Measurements from ENCODE around the gene GRB2. TPM values are rescaled to one million over a fixed set of nuclear protein-coding genes. Genes with fewer than 3 reads are reported as not detected.
A peak's percentile ranks its signal among the peaks of the same experiment; 100 is the strongest.
"Not testable (repeated sequence)": the region's sequence is repeated elsewhere in the genome, so short reads cannot be mapped to it uniquely, and the experiment has no call there.

GRB2 gene
- total RNA-seq, 4 donors from 2014 or later, result 51.5 to 127 (median 78.1) TPM

GRCh38 chr17:75445296-75445695 is 39.8 kb upstream of the GRB2 start:
- no peaks in the 10 kb centered on the region for H3K9me3 ChIP-seq
- no peaks in the 10 kb centered on the region for H3K4me1 ChIP-seq
- H3K4me3 ChIP-seq, result no peak overlapping the region
- intact Hi-C loops (cut with DNase I; ENCODE audit: low total_unique reads), result no loop called here
- no peaks in the 10 kb centered on the region for H3K36me3 ChIP-seq
- DNase-seq, result no peak
- TF ChIP-seq CTCF (IDR thresholded peaks at IDR 0.05) (no peak), POLR2A (IDR thresholded peaks at IDR 0.05) (no peak)
- no peaks in the 10 kb centered on the region for H3K27me3 ChIP-seq
- peak overlapping the region; percentile 85 to 87 for H3K27ac ChIP-seq

GRCh38 chr17:75442168-75443103 is 37.0 kb upstream of the GRB2 start:
- Histone ChIP-seq H3K27me3 (no peaks in the 10 kb centered on the region), H3K9me3 (no peaks in the 10 kb centered on the region), H3K36me3 (no peaks in the 10 kb centered on the region), H3K4me1 (no peaks in the 10 kb centered on the region), H3K4me3 (no peak overlapping the region), H3K27ac (peak overlapping the region; percentile 41 to 87)
- intact Hi-C loops (cut with DNase I; ENCODE audit: low total_unique reads), result no loop called here
- DNase-seq, result no peak
- TF ChIP-seq POLR2A (IDR thresholded peaks at IDR 0.05) (no peak), CTCF (IDR thresholded peaks at IDR 0.05) (no peak)

GRCh38 chr17:75440738-75441448 is 35.4 kb upstream of the GRB2 start:
- no peak for DNase-seq
- Histone ChIP-seq H3K27me3 (no peaks in the 10 kb centered on the region), H3K4me1 (no peaks in the 10 kb centered on the region)

GRCh38 chr17:75439287-75439686 is 33.8 kb upstream of the GRB2 start:
- no peaks in the 10 kb centered on the region for H3K9me3 ChIP-seq
- no peak overlapping the region for H3K27ac ChIP-seq
- H3K27me3 ChIP-seq, result no peaks in the 10 kb centered on the region
- DNase-seq, result no peak
- H3K4me1 ChIP-seq, result no peaks in the 10 kb centered on the region
- intact Hi-C loops (cut with DNase I; ENCODE audit: low total_unique reads), result no loop called here
- TF ChIP-seq CTCF (IDR thresholded peaks at IDR 0.05) (no peak), POLR2A (IDR thresholded peaks at IDR 0.05) (no peak)
- no peak overlapping the region for H3K4me3 ChIP-seq
- no peaks in the 10 kb centered on the region for H3K36me3 ChIP-seq

More at GRCh38 chr17:75440738-75441448, 35.4 kb upstream of the GRB2 start:
- no peaks in the 10 kb centered on the region for H3K9me3 ChIP-seq
- no peaks in the 10 kb centered on the region for H3K36me3 ChIP-seq
- H3K4me3 ChIP-seq, result no peak overlapping the region
- intact Hi-C loops (cut with DNase I; ENCODE audit: low total_unique reads), result no loop called here
- peak overlapping the region; percentile 43 to 58 for H3K27ac ChIP-seq
- TF ChIP-seq POLR2A (IDR thresholded peaks at IDR 0.05) (no peak), CTCF (IDR thresholded peaks at IDR 0.05) (no peak)

- H3K27ac ChIP-seq; H3K9me3 ChIP-seq; H3K4me3 ChIP-seq; H3K36me3 ChIP-seq; H3K27me3 ChIP-seq; H3K4me1 ChIP-seq; intact Hi-C loops (cut with DNase I; ENCODE audit: low total_unique reads); DNase-seq: not testable (repeated sequence)
These were observed 31.9 kb upstream of the GRB2 start for GRCh38 chr17:75437404-75437803.

- intact Hi-C loops (cut with DNase I; ENCODE audit: low total_unique reads); DNase-seq; H3K36me3 ChIP-seq; H3K9me3 ChIP-seq; H3K27ac ChIP-seq; H3K4me3 ChIP-seq; H3K27me3 ChIP-seq; H3K4me1 ChIP-seq: not testable (repeated sequence)
These were observed 29.0 kb upstream of the GRB2 start for GRCh38 chr17:75434433-75434832.
